ENCODE results near the gene MFSD2B.

DNA sequence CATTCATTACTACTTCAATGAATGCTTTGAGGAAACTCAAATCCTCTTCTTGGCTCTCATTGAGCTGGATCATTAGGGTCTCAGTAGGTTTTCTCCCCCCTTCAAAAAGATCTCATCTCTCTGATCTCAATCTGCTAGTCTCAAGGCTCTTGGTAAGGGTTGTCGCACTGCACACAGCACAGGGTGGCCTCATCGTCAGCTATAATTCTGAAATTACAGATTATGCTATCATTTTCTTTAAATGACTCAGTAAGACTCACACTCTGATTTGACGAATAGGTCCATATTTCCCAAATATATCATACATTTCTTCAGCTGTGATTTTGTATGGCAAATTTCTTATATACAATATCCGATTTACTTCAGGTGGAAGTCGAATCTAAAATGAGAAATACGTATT is 63.9 kb downstream of the MFSD2B start:
- no peak for TF ChIP-seq EZH2 (IDR thresholded peaks at IDR 0.05)
- TF ChIP-seq, protein P1, sequence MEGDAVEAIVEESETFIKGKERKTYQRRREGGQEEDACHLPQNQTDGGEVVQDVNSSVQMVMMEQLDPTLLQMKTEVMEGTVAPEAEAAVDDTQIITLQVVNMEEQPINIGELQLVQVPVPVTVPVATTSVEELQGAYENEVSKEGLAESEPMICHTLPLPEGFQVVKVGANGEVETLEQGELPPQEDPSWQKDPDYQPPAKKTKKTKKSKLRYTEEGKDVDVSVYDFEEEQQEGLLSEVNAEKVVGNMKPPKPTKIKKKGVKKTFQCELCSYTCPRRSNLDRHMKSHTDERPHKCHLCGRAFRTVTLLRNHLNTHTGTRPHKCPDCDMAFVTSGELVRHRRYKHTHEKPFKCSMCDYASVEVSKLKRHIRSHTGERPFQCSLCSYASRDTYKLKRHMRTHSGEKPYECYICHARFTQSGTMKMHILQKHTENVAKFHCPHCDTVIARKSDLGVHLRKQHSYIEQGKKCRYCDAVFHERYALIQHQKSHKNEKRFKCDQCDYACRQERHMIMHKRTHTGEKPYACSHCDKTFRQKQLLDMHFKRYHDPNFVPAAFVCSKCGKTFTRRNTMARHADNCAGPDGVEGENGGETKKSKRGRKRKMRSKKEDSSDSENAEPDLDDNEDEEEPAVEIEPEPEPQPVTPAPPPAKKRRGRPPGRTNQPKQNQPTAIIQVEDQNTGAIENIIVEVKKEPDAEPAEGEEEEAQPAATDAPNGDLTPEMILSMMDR (IDR thresholded peaks at IDR 0.05): no peak
- no peak for TF ChIP-seq EZH2phosphoT487 (IDR thresholded peaks at IDR 0.05)
